SK-N-SH (cell line): Measurements from ENCODE around the gene CBX1.

Experiments
- CHD2 ChIP-seq: fragments of 150-350 bp; IDR thresholded peaks from 2 replicates; pipeline ENCODE4 v1.6.1; 2018; ENCODE audit warnings: low read length; ENCODE audit not compliant: partially characterized antibody
- EP300 ChIP-seq, 2 experiments: IDR thresholded peaks; 2 replicates each; pipeline versions ENCODE4 v1.4.0 to v1.6.1; 2012; ENCODE audit warnings: borderline replicate concordance in 1 of 2, low read depth in 1 of 2, low read length in 1 of 2
- NFIC ChIP-seq: IDR thresholded peaks from 2 replicates; pipeline ENCODE4 v1.4.0; 2012; ENCODE audit warnings: borderline replicate concordance
- NRF1 ChIP-seq: IDR thresholded peaks from 2 replicates; pipeline ENCODE4 v1.6.1; 2012; ENCODE audit warnings: low read depth, mild to moderate bottlenecking, low read length
- RCOR1 ChIP-seq: fragments of 150-350 bp; IDR thresholded peaks from 2 replicates; pipeline ENCODE4 v1.6.1; 2017; ENCODE audit warnings: antibody characterized with exemption, low read length
- SIN3A ChIP-seq: IDR thresholded peaks from 2 replicates; pipeline ENCODE4 v1.6.1; 2012; ENCODE audit warnings: low read depth, mild to moderate bottlenecking, low read length, moderate library complexity, borderline replicate concordance
- SMC3 ChIP-seq: IDR thresholded peaks from 2 replicates; pipeline ENCODE4 v1.6.1; 2012; ENCODE audit warnings: low read depth, low read length, improper control_type of control experiment
- YY1 ChIP-seq: IDR thresholded peaks from 2 replicates; pipeline ENCODE4 v1.4.0; 2012; ENCODE audit warnings: low read depth, mild to moderate bottlenecking
- TF ChIP-seq, protein P1 (sequence below): fragments of 200-600 bp; sonication (generic); IDR thresholded peaks from 2 replicates; pipeline ENCODE4 v1.6.1; 2017; ENCODE audit warnings: antibody characterized with exemption, mild to moderate bottlenecking, moderate library complexity
- TF ChIP-seq, protein P2 (sequence below): IDR thresholded peaks from 2 replicates; pipeline ENCODE4 v1.6.1; 2012; ENCODE audit warnings: mild to moderate bottlenecking, low read depth, low read length, moderate library complexity

GRCh38 chr17:48102798-48103715 lies 1.8 kb upstream of the CBX1 start:
- TF ChIP-seq SIN3A (no peak), RCOR1 (no peak), EP300 (IDR thresholded peaks at IDR 0.05; ENCODE audit: borderline replicate concordance in 1 of 2, low read depth in 1 of 2, low read length in 1 of 2) (no peak), YY1 (no peak), CHD2 (no peak), NRF1 (no peak), NFIC (no peak), SMC3 (no peak)
- TF ChIP-seq, protein P1, sequence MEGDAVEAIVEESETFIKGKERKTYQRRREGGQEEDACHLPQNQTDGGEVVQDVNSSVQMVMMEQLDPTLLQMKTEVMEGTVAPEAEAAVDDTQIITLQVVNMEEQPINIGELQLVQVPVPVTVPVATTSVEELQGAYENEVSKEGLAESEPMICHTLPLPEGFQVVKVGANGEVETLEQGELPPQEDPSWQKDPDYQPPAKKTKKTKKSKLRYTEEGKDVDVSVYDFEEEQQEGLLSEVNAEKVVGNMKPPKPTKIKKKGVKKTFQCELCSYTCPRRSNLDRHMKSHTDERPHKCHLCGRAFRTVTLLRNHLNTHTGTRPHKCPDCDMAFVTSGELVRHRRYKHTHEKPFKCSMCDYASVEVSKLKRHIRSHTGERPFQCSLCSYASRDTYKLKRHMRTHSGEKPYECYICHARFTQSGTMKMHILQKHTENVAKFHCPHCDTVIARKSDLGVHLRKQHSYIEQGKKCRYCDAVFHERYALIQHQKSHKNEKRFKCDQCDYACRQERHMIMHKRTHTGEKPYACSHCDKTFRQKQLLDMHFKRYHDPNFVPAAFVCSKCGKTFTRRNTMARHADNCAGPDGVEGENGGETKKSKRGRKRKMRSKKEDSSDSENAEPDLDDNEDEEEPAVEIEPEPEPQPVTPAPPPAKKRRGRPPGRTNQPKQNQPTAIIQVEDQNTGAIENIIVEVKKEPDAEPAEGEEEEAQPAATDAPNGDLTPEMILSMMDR: no peak
- TF ChIP-seq, protein P2, sequence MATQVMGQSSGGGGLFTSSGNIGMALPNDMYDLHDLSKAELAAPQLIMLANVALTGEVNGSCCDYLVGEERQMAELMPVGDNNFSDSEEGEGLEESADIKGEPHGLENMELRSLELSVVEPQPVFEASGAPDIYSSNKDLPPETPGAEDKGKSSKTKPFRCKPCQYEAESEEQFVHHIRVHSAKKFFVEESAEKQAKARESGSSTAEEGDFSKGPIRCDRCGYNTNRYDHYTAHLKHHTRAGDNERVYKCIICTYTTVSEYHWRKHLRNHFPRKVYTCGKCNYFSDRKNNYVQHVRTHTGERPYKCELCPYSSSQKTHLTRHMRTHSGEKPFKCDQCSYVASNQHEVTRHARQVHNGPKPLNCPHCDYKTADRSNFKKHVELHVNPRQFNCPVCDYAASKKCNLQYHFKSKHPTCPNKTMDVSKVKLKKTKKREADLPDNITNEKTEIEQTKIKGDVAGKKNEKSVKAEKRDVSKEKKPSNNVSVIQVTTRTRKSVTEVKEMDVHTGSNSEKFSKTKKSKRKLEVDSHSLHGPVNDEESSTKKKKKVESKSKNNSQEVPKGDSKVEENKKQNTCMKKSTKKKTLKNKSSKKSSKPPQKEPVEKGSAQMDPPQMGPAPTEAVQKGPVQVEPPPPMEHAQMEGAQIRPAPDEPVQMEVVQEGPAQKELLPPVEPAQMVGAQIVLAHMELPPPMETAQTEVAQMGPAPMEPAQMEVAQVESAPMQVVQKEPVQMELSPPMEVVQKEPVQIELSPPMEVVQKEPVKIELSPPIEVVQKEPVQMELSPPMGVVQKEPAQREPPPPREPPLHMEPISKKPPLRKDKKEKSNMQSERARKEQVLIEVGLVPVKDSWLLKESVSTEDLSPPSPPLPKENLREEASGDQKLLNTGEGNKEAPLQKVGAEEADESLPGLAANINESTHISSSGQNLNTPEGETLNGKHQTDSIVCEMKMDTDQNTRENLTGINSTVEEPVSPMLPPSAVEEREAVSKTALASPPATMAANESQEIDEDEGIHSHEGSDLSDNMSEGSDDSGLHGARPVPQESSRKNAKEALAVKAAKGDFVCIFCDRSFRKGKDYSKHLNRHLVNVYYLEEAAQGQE: no peak
